Measurements from ENCODE around the gene PLXNA2. TPM values are rescaled to one million over a fixed set of nuclear protein-coding genes. Genes with fewer than 3 reads are reported as not detected.

Gene PLXNA2
- total and polyA plus RNA-seq, 2 of the 13 experiments (the other 11 are each of a cell fraction or from before 2014, with no cell fraction given), result 1.1 to 2.1 TPM

DNA sequence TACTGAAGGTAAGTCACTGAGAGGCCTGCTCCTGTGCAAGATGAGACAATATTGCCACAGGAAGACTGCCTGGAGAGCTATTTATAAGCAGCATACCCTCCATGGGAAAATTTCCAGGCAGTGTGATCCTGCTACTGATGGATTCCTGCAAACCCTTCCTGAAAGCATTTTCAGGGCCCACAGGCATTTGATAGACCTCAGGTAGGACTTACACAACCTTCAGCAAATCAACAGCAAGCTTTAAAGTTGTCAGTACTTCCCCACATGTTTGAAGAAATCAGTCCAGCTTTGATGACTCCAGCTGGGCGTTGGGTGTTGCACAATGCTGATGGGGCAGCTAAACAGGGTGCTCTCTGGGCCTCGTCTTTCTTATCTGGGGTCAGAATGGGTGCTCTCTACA, 108.8 kb downstream of the PLXNA2 start (continued):
- TF ChIP-seq ZNF589 (CRISPR knock-in tag; conservative IDR thresholded peaks at IDR 0.05) (no peak), CEBPG (CRISPR knock-in tag; IDR thresholded peaks at IDR 0.05) (peak; percentile 93), NCOA2 (CRISPR knock-in tag; IDR thresholded peaks at IDR 0.05) (0 out of 2 replicates have a peak, but pooled peaks have one; percentile 9), SAP130 (CRISPR knock-in tag; IDR thresholded peaks at IDR 0.05; ENCODE audit: low read depth) (peak; percentile 70), ZNF644 (CRISPR knock-in tag; IDR thresholded peaks at IDR 0.05; ENCODE audit: low read depth) (0 out of 2 replicates have a peak, but pooled peaks have one; percentile 38)
- TF ChIP-seq, protein P1, sequence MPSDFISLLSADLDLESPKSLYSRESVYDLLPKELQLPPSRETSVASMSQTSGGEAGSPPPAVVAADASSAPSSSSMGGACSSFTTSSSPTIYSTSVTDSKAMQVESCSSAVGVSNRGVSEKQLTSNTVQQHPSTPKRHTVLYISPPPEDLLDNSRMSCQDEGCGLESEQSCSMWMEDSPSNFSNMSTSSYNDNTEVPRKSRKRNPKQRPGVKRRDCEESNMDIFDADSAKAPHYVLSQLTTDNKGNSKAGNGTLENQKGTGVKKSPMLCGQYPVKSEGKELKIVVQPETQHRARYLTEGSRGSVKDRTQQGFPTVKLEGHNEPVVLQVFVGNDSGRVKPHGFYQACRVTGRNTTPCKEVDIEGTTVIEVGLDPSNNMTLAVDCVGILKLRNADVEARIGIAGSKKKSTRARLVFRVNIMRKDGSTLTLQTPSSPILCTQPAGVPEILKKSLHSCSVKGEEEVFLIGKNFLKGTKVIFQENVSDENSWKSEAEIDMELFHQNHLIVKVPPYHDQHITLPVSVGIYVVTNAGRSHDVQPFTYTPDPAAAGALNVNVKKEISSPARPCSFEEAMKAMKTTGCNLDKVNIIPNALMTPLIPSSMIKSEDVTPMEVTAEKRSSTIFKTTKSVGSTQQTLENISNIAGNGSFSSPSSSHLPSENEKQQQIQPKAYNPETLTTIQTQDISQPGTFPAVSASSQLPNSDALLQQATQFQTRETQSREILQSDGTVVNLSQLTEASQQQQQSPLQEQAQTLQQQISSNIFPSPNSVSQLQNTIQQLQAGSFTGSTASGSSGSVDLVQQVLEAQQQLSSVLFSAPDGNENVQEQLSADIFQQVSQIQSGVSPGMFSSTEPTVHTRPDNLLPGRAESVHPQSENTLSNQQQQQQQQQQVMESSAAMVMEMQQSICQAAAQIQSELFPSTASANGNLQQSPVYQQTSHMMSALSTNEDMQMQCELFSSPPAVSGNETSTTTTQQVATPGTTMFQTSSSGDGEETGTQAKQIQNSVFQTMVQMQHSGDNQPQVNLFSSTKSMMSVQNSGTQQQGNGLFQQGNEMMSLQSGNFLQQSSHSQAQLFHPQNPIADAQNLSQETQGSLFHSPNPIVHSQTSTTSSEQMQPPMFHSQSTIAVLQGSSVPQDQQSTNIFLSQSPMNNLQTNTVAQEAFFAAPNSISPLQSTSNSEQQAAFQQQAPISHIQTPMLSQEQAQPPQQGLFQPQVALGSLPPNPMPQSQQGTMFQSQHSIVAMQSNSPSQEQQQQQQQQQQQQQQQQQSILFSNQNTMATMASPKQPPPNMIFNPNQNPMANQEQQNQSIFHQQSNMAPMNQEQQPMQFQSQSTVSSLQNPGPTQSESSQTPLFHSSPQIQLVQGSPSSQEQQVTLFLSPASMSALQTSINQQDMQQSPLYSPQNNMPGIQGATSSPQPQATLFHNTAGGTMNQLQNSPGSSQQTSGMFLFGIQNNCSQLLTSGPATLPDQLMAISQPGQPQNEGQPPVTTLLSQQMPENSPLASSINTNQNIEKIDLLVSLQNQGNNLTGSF (CRISPR knock-in tag; IDR thresholded peaks at IDR 0.05), result no peak
- TF ChIP-seq, protein P2, sequence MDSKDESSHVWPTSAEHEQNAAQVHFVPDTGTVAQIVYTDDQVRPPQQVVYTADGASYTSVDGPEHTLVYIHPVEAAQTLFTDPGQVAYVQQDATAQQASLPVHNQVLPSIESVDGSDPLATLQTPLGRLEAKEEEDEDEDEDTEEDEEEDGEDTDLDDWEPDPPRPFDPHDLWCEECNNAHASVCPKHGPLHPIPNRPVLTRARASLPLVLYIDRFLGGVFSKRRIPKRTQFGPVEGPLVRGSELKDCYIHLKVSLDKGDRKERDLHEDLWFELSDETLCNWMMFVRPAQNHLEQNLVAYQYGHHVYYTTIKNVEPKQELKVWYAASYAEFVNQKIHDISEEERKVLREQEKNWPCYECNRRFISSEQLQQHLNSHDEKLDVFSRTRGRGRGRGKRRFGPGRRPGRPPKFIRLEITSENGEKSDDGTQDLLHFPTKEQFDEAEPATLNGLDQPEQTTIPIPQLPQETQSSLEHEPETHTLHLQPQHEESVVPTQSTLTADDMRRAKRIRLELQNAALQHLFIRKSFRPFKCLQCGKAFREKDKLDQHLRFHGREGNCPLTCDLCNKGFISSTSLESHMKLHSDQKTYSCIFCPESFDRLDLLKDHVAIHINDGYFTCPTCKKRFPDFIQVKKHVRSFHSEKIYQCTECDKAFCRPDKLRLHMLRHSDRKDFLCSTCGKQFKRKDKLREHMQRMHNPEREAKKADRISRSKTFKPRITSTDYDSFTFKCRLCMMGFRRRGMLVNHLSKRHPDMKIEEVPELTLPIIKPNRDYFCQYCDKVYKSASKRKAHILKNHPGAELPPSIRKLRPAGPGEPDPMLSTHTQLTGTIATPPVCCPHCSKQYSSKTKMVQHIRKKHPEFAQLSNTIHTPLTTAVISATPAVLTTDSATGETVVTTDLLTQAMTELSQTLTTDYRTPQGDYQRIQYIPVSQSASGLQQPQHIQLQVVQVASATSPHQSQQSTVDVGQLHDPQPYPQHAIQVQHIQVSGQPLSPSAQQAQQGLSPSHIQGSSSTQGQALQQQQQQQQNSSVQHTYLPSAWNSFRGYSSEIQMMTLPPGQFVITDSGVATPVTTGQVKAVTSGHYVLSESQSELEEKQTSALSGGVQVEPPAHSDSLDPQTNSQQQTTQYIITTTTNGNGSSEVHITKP (CRISPR knock-in tag; IDR thresholded peaks at IDR 0.05; ENCODE audit: low read depth), result no peak
- TF ChIP-seq, protein P3, sequence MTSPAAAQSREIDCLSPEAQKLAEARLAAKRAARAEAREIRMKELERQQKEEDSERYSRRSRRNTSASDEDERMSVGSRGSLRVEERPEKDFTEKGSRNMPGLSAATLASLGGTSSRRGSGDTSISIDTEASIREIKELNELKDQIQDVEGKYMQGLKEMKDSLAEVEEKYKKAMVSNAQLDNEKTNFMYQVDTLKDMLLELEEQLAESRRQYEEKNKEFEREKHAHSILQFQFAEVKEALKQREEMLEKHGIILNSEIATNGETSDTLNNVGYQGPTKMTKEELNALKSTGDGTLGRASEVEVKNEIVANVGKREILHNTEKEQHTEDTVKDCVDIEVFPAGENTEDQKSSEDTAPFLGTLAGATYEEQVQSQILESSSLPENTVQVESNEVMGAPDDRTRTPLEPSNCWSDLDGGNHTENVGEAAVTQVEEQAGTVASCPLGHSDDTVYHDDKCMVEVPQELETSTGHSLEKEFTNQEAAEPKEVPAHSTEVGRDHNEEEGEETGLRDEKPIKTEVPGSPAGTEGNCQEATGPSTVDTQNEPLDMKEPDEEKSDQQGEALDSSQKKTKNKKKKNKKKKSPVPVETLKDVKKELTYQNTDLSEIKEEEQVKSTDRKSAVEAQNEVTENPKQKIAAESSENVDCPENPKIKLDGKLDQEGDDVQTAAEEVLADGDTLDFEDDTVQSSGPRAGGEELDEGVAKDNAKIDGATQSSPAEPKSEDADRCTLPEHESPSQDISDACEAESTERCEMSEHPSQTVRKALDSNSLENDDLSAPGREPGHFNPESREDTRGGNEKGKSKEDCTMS (CRISPR knock-in tag; conservative IDR thresholded peaks at IDR 0.05), result no peak
- TF ChIP-seq, protein P4, sequence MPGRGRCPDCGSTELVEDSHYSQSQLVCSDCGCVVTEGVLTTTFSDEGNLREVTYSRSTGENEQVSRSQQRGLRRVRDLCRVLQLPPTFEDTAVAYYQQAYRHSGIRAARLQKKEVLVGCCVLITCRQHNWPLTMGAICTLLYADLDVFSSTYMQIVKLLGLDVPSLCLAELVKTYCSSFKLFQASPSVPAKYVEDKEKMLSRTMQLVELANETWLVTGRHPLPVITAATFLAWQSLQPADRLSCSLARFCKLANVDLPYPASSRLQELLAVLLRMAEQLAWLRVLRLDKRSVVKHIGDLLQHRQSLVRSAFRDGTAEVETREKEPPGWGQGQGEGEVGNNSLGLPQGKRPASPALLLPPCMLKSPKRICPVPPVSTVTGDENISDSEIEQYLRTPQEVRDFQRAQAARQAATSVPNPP (CRISPR knock-in tag; IDR thresholded peaks at IDR 0.05), result no peak
- TF ChIP-seq, protein P5, sequence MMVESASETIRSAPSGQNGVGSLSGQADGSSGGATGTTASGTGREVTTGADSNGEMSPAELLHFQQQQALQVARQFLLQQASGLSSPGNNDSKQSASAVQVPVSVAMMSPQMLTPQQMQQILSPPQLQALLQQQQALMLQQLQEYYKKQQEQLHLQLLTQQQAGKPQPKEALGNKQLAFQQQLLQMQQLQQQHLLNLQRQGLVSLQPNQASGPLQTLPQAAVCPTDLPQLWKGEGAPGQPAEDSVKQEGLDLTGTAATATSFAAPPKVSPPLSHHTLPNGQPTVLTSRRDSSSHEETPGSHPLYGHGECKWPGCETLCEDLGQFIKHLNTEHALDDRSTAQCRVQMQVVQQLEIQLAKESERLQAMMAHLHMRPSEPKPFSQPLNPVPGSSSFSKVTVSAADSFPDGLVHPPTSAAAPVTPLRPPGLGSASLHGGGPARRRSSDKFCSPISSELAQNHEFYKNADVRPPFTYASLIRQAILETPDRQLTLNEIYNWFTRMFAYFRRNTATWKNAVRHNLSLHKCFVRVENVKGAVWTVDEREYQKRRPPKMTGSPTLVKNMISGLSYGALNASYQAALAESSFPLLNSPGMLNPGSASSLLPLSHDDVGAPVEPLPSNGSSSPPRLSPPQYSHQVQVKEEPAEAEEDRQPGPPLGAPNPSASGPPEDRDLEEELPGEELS (CRISPR knock-in tag; IDR thresholded peaks at IDR 0.05), result peak; percentile 59
- TF ChIP-seq, protein P6, sequence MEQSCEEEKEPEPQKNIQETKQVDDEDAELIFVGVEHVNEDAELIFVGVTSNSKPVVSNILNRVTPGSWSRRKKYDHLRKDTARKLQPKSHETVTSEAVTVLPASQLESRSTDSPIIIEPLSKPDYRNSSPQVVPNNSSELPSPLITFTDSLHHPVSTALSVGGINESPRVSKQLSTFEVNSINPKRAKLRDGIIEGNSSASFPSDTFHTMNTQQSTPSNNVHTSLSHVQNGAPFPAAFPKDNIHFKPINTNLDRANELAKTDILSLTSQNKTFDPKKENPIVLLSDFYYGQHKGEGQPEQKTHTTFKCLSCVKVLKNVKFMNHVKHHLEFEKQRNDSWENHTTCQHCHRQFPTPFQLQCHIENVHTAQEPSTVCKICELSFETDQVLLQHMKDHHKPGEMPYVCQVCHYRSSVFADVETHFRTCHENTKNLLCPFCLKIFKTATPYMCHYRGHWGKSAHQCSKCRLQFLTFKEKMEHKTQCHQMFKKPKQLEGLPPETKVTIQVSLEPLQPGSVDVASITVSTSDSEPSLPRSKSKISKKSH (CRISPR knock-in tag; IDR thresholded peaks at IDR 0.05; ENCODE audit: borderline replicate concordance), result no peak

Data from HepG2 (cell line).